ENCODE results near the gene TBX2.

The TBX2 gene

GRCh38 chr17:61452301-61453290 lies 53.0 kb downstream of the TBX2 start, which contains the start of gene TBX4:
TSS of gene TBX4 (plus strand) at chr17:61452422. CDS start at chr17:61456491, 4,069 bp downstream.
- no peak within 1 kb of the TSS for H3K4me3 ChIP-seq (ENCODE audit: low read depth, low read length)
- CTCF ChIA-PET: no interaction called here
- H3K36me3 ChIP-seq (ENCODE audit: control insufficient read depth in 2 of 2, insufficient read depth in 1 of 2, low read length in 2 of 2): no peaks in the 10 kb centered on the region
- no peaks in the 10 kb centered on the region for H3K9me3 ChIP-seq (ENCODE audit: control insufficient read depth, insufficient read depth, low read depth, low read length)
- no peaks in the 10 kb centered on the region for H3K4me1 ChIP-seq (ENCODE audit: control insufficient read depth, insufficient read depth, low read length)
- H3K27ac ChIP-seq (ENCODE audit: extremely low read depth, low read depth, low read length): no peak within 1 kb of the TSS
- no peak for TF ChIP-seq PRDM4 (tag by site-specific recombination; IDR thresholded peaks at IDR 0.05)
- no peak for TF ChIP-seq ZNF148 (tag by site-specific recombination; IDR thresholded peaks at IDR 0.05; ENCODE audit: borderline replicate concordance)
- POLR2A ChIA-PET: no interaction called here

- Histone ChIP-seq H3K9me3 (ENCODE audit: control insufficient read depth, insufficient read depth, low read depth, low read length) (no peaks in the 10 kb centered on the region), H3K36me3 (ENCODE audit: control insufficient read depth in 2 of 2, insufficient read depth in 1 of 2, low read length in 2 of 2) (no peaks in the 10 kb centered on the region), H3K27ac (ENCODE audit: extremely low read depth, low read depth, low read length) (no peak overlapping the region), H3K4me1 (ENCODE audit: control insufficient read depth, insufficient read depth, low read length) (no peaks in the 10 kb centered on the region), H3K4me3 (ENCODE audit: low read depth, low read length) (no peak overlapping the region)
- ChIA-PET POLR2A (no interaction called here), CTCF (interaction anchor here (1.0 to 1.2 kb wide), 3 partner anchors 14 to 37 kb away, joined by 3 to 9 read pairs (median 3); no protein-coding TSS in a partner anchor)
- TF ChIP-seq ZNF221 (tag by site-specific recombination; IDR thresholded peaks at IDR 0.05; ENCODE audit: borderline replicate concordance) (no peak), ZNF561 (tag by site-specific recombination; IDR thresholded peaks at IDR 0.05; ENCODE audit: borderline replicate concordance) (no peak), KLF1 (tag by site-specific recombination; IDR thresholded peaks at IDR 0.05) (no peak), ZNF677 (tag by site-specific recombination; IDR thresholded peaks at IDR 0.05) (no peak)
These were observed 54.1 kb downstream of the TBX2 start for GRCh38 chr17:61453566-61454380.

- Histone ChIP-seq H3K27ac (ENCODE audit: extremely low read depth, low read depth, low read length) (no peak overlapping the region), H3K4me3 (ENCODE audit: low read depth, low read length) (no peak overlapping the region), H3K9me3 (ENCODE audit: control insufficient read depth, insufficient read depth, low read depth, low read length) (no peaks in the 10 kb centered on the region), H3K36me3 (ENCODE audit: control insufficient read depth in 2 of 2, insufficient read depth in 1 of 2, low read length in 2 of 2) (no peaks in the 10 kb centered on the region), H3K4me1 (ENCODE audit: control insufficient read depth, insufficient read depth, low read length) (no peaks in the 10 kb centered on the region)
- CTCF ChIA-PET: interaction anchor here (0.6 to 1.2 kb wide), 5 partner anchors 13 to 482 kb away, joined by 3 to 9 read pairs (median 3); no protein-coding TSS in a partner anchor
- TF ChIP-seq ZNF585B (tag by site-specific recombination; IDR thresholded peaks at IDR 0.05): no peak
- no peak for TF ChIP-seq PRDM1 (tag by site-specific recombination; IDR thresholded peaks at IDR 0.05)
- no peak for TF ChIP-seq ZNF596 (tag by site-specific recombination; IDR thresholded peaks at IDR 0.05)
- no peak for TF ChIP-seq ZNF175 (tag by site-specific recombination; IDR thresholded peaks at IDR 0.05)
- no peak for TF ChIP-seq ZFHX2 (tag by site-specific recombination; conservative IDR thresholded peaks at IDR 0.05)
- TF ChIP-seq ZNF211 (tag by site-specific recombination; IDR thresholded peaks at IDR 0.05; ENCODE audit: low read depth): no peak
- TF ChIP-seq ZNF529 (tag by site-specific recombination; IDR thresholded peaks at IDR 0.05; ENCODE audit: insufficient replicate concordance): no peak
- TF ChIP-seq ZNF621 (tag by site-specific recombination; IDR thresholded peaks at IDR 0.05): no peak
- TF ChIP-seq ZNF18 (tag by site-specific recombination; IDR thresholded peaks at IDR 0.05): no peak
- POLR2A ChIA-PET: no interaction called here
These were observed 55.0 kb downstream of the TBX2 start for GRCh38 chr17:61454381-61455323.
